ENCODE results near the gene NDUFAF4.

Gene NDUFAF4

GRCh38 chr6:96878143-96878542 is 19.5 kb downstream of the NDUFAF4 start:
- H3K27ac ChIP-seq (ENCODE audit: low read length, poor library complexity, severe bottlenecking): no peak overlapping the region
- H3K4me2 ChIP-seq (ENCODE audit: low read length, poor library complexity, severe bottlenecking): no peak overlapping the region
- H4K8ac ChIP-seq (ENCODE audit: low read length): no peak overlapping the region
- no peaks in the 10 kb centered on the region for H3K27me3 ChIP-seq (ENCODE audit: control insufficient read depth in 1 of 2, insufficient read depth in 1 of 2, low read length in 2 of 2)
- H3K23ac ChIP-seq (ENCODE audit: low read length in 2 of 2): no peak overlapping the region
- no peak overlapping the region for H3K4me3 ChIP-seq (ENCODE audit: insufficient read depth in 1 of 2, low read depth in 1 of 2, low read length in 2 of 2)
- H3K18ac ChIP-seq (ENCODE audit: low read depth in 1 of 2, low read length in 2 of 2): no peak overlapping the region
- H4K91ac ChIP-seq (ENCODE audit: low read length): no peak overlapping the region
- no peak overlapping the region for H2BK12ac ChIP-seq (ENCODE audit: low read length in 2 of 2)
- H2AK5ac ChIP-seq (ENCODE audit: low read length, severe bottlenecking): no peak overlapping the region
- no peaks in the 10 kb centered on the region for H3K79me1 ChIP-seq (replicated peaks; ENCODE audit: low read length, poor library complexity, severe bottlenecking)
- no peak overlapping the region for H3K4ac ChIP-seq (ENCODE audit: low read depth in 1 of 2, low read length in 2 of 2)
- no peak overlapping the region for H2BK15ac ChIP-seq (ENCODE audit: low read depth, poor library complexity, severe bottlenecking)
- H3K9ac ChIP-seq (ENCODE audit: low read length): no peak overlapping the region
- no peak overlapping the region for H2BK5ac ChIP-seq (ENCODE audit: low read depth, low read length, poor library complexity, severe bottlenecking)
- DNase-seq: peak; percentile 70
- H3K9me3 ChIP-seq (ENCODE audit: control insufficient read depth, low read length): no peaks in the 10 kb centered on the region
- H2AFZ ChIP-seq (ENCODE audit: low read depth, low read length): no peak overlapping the region
- no peaks in the 10 kb centered on the region for H3K36me3 ChIP-seq (ENCODE audit: control insufficient read depth in 1 of 2, insufficient read depth in 2 of 2, low read depth in 1 of 2, low read length in 2 of 2)
- H2BK120ac ChIP-seq (ENCODE audit: low read depth, low read length): no peak overlapping the region
- no peak overlapping the region for H3K14ac ChIP-seq (ENCODE audit: low read length in 2 of 2)
- H3K4me1 ChIP-seq (ENCODE audit: control insufficient read depth, insufficient read depth, low read depth, low read length): no peaks in the 10 kb centered on the region

GRCh38 chr6:96876886-96877545 is 20.7 kb downstream of the NDUFAF4 start:
- H3K27me3 ChIP-seq (ENCODE audit: control insufficient read depth in 1 of 2, insufficient read depth in 1 of 2, low read length in 2 of 2): no peaks in the 10 kb centered on the region
- 97% methylated on average over 5 of the region's 9 CpGs for WGBS
- no peak overlapping the region for H3K4ac ChIP-seq (ENCODE audit: low read depth in 1 of 2, low read length in 2 of 2)

GRCh38 chr6:96872976-96873375 is 24.7 kb downstream of the NDUFAF4 start:
- Histone ChIP-seq H2BK120ac (ENCODE audit: low read depth, low read length) (no peak overlapping the region), H2BK5ac (ENCODE audit: low read depth, low read length, poor library complexity, severe bottlenecking) (no peak overlapping the region), H2AFZ (ENCODE audit: low read depth, low read length) (no peak overlapping the region), H3K4me3 (ENCODE audit: insufficient read depth in 1 of 2, low read depth in 1 of 2, low read length in 2 of 2) (no peak overlapping the region), H3K79me1 (replicated peaks; ENCODE audit: low read length, poor library complexity, severe bottlenecking) (no peaks in the 10 kb centered on the region), H2BK12ac (ENCODE audit: low read length in 2 of 2) (no peak overlapping the region), H3K27ac (ENCODE audit: low read length, poor library complexity, severe bottlenecking) (no peak overlapping the region), H3K14ac (ENCODE audit: low read length in 2 of 2) (no peak overlapping the region), H3K4me2 (ENCODE audit: low read length, poor library complexity, severe bottlenecking) (no peak overlapping the region), H3K9ac (ENCODE audit: low read length) (no peak overlapping the region), H3K4me1 (ENCODE audit: control insufficient read depth, insufficient read depth, low read depth, low read length) (no peaks in the 10 kb centered on the region), H3K36me3 (ENCODE audit: control insufficient read depth in 1 of 2, insufficient read depth in 2 of 2, low read depth in 1 of 2, low read length in 2 of 2) (no peaks in the 10 kb centered on the region), H4K91ac (ENCODE audit: low read length) (no peak overlapping the region), H2AK5ac (ENCODE audit: low read length, severe bottlenecking) (no peak overlapping the region), H3K27me3 (ENCODE audit: control insufficient read depth in 1 of 2, insufficient read depth in 1 of 2, low read length in 2 of 2) (no peaks in the 10 kb centered on the region), H3K18ac (ENCODE audit: low read depth in 1 of 2, low read length in 2 of 2) (no peak overlapping the region), H3K23ac (ENCODE audit: low read length in 2 of 2) (no peak overlapping the region), H4K8ac (ENCODE audit: low read length) (no peak overlapping the region), H2BK15ac (ENCODE audit: low read depth, poor library complexity, severe bottlenecking) (no peak overlapping the region), H3K9me3 (ENCODE audit: control insufficient read depth, low read length) (no peaks in the 10 kb centered on the region), H3K4ac (ENCODE audit: low read depth in 1 of 2, low read length in 2 of 2) (no peak overlapping the region)
- no peak for DNase-seq
- no CpG with 5 or more reads among the region's 1 CpG for WGBS

More at GRCh38 chr6:96876886-96877545, 20.7 kb downstream of the NDUFAF4 start:
- DNase-seq: no peak
- Histone ChIP-seq H2BK5ac (ENCODE audit: low read depth, low read length, poor library complexity, severe bottlenecking) (no peak overlapping the region), H3K23ac (ENCODE audit: low read length in 2 of 2) (no peak overlapping the region), H3K9ac (ENCODE audit: low read length) (no peak overlapping the region), H2BK120ac (ENCODE audit: low read depth, low read length) (no peak overlapping the region), H2AK5ac (ENCODE audit: low read length, severe bottlenecking) (no peak overlapping the region), H3K27ac (ENCODE audit: low read length, poor library complexity, severe bottlenecking) (no peak overlapping the region), H3K4me3 (ENCODE audit: insufficient read depth in 1 of 2, low read depth in 1 of 2, low read length in 2 of 2) (no peak overlapping the region), H3K9me3 (ENCODE audit: control insufficient read depth, low read length) (no peaks in the 10 kb centered on the region), H3K79me1 (replicated peaks; ENCODE audit: low read length, poor library complexity, severe bottlenecking) (no peaks in the 10 kb centered on the region), H3K14ac (ENCODE audit: low read length in 2 of 2) (no peak overlapping the region), H4K91ac (ENCODE audit: low read length) (no peak overlapping the region), H2BK15ac (ENCODE audit: low read depth, poor library complexity, severe bottlenecking) (no peak overlapping the region), H4K8ac (ENCODE audit: low read length) (no peak overlapping the region), H3K36me3 (ENCODE audit: control insufficient read depth in 1 of 2, insufficient read depth in 2 of 2, low read depth in 1 of 2, low read length in 2 of 2) (no peaks in the 10 kb centered on the region), H2AFZ (ENCODE audit: low read depth, low read length) (no peak overlapping the region), H3K18ac (ENCODE audit: low read depth in 1 of 2, low read length in 2 of 2) (peak overlapping the region in 1 of 2 experiments; percentile 33), H2BK12ac (ENCODE audit: low read length in 2 of 2) (no peak overlapping the region), H3K4me2 (ENCODE audit: low read length, poor library complexity, severe bottlenecking) (no peak overlapping the region), H3K4me1 (ENCODE audit: control insufficient read depth, insufficient read depth, low read depth, low read length) (no peaks in the 10 kb centered on the region)

GRCh38 chr6:96865055-96865405 is 32.7 kb downstream of the NDUFAF4 start:
- no peak overlapping the region for H3K4ac ChIP-seq (ENCODE audit: low read depth in 1 of 2, low read length in 2 of 2)
- no peak overlapping the region for H3K23ac ChIP-seq (ENCODE audit: low read length in 2 of 2)
- H2BK5ac ChIP-seq (ENCODE audit: low read depth, low read length, poor library complexity, severe bottlenecking): no peak overlapping the region
- no peak overlapping the region for H4K91ac ChIP-seq (ENCODE audit: low read length)
- no peaks in the 10 kb centered on the region for H3K9me3 ChIP-seq (ENCODE audit: control insufficient read depth, low read length)
- H3K27me3 ChIP-seq (ENCODE audit: control insufficient read depth in 1 of 2, insufficient read depth in 1 of 2, low read length in 2 of 2): peaks cover 4 to 23% of the 10 kb centered on the region in 2 experiments
- no peaks in the 10 kb centered on the region for H3K79me1 ChIP-seq (replicated peaks; ENCODE audit: low read length, poor library complexity, severe bottlenecking)
- H3K27ac ChIP-seq (ENCODE audit: low read length, poor library complexity, severe bottlenecking): no peak overlapping the region
- no peak overlapping the region for H3K9ac ChIP-seq (ENCODE audit: low read length)
- no peak overlapping the region for H3K4me2 ChIP-seq (ENCODE audit: low read length, poor library complexity, severe bottlenecking)
- no peak overlapping the region for H2BK15ac ChIP-seq (ENCODE audit: low read depth, poor library complexity, severe bottlenecking)
- no peak overlapping the region for H4K8ac ChIP-seq (ENCODE audit: low read length)
- no peak for DNase-seq
- no peak overlapping the region for H3K18ac ChIP-seq (ENCODE audit: low read depth in 1 of 2, low read length in 2 of 2)
- H3K4me1 ChIP-seq (ENCODE audit: control insufficient read depth, insufficient read depth, low read depth, low read length): no peaks in the 10 kb centered on the region
- no peak overlapping the region for H3K4me3 ChIP-seq (ENCODE audit: insufficient read depth in 1 of 2, low read depth in 1 of 2, low read length in 2 of 2)
- H3K36me3 ChIP-seq (ENCODE audit: control insufficient read depth in 1 of 2, insufficient read depth in 2 of 2, low read depth in 1 of 2, low read length in 2 of 2): no peaks in the 10 kb centered on the region
- H2AFZ ChIP-seq (ENCODE audit: low read depth, low read length): no peak overlapping the region
- no peak overlapping the region for H2BK12ac ChIP-seq (ENCODE audit: low read length in 2 of 2)
- WGBS: 91% methylated on average over 2 of the region's 3 CpGs
- H2BK120ac ChIP-seq (ENCODE audit: low read depth, low read length): no peak overlapping the region
- H2AK5ac ChIP-seq (ENCODE audit: low read length, severe bottlenecking): no peak overlapping the region
- H3K14ac ChIP-seq (ENCODE audit: low read length in 2 of 2): no peak overlapping the region

All from mesenchymal stem cell (in vitro differentiated cells and primary cell).